K562 (cell line): ENCODE data around the gene ZNF581. TPM values are rescaled to one million over a fixed set of nuclear protein-coding genes. Genes with fewer than 3 reads are reported as not detected.

Experiments used
- ATAC-seq: fragments of 200-7000 bp; cut with Tn5 transposase; 3 replicates; pipeline ENCODE4 v1.9.1; 2020; ENCODE audit warnings: moderate library complexity
- BruUV-seq: library from RNA; stranded (reverse); fragments of 400-500 nt; replicated peaks from 2 replicates; lab custom pipeline; 2021; lab: Mats Ljungman, UMichigan
- CTCF ChIA-PET: fragments of 300-600 bp; formaldehyde crosslinking; extraction: SDS; loops from one replicate; lab custom pipeline; 2021; ENCODE audit warnings: low intra/inter-chr PET ratio; lab: Yijun Ruan, JAX
- POLR2A ChIA-PET: fragments of 300-600, 350-650 bp; sonication (Branson Sonifier 250); formaldehyde crosslinking; extraction: SDS; loops from one replicate; lab custom pipeline; 2021; ENCODE audit warnings: antibody characterized with exemption, inconsistent platforms; lab: Yijun Ruan, JAX
- DNase-seq, 4 experiments: peaks; one replicate each; pipeline versions ENCODE4 v3.0.0 to v3.0.0-alpha.2; 2011 to 2018; ENCODE audit warnings: low spot score in 3 of 4, mixed read lengths in 3 of 4; ENCODE audit errors: extremely low read depth in 1 of 4
- FAIRE-seq: peaks from 2 replicates; lab custom pipeline; 2011; peaks lifted over from hg19 to GRCh38; lab: Jason Lieb, UNC
- H2AFZ ChIP-seq: 2 replicates; pipeline ENCODE4 v1.6.0; 2011; ENCODE audit warnings: low read depth, low read length, control low read depth, inconsistent platforms
- H3K27ac ChIP-seq: fragments of 200-600 bp; 3 replicates; pipeline ENCODE4 v1.8.0; 2011; ENCODE audit warnings: low read depth, mild to moderate bottlenecking, control low read depth, inconsistent platforms, low read length, moderate library complexity, mixed read lengths; ENCODE audit errors: extremely low read depth
- H3K27me3 ChIP-seq, 2 experiments: fragments of 300-600 bp in 1 of 2; 2 replicates in 1 of 2; 3 replicates in 1 of 2; pipeline versions ENCODE4 v1.6.0 to v1.8.0; 2011; ENCODE audit warnings: inconsistent platforms in 2 of 2, low read length in 2 of 2, mild to moderate bottlenecking in 1 of 2, mixed read lengths in 1 of 2, moderate library complexity in 1 of 2; ENCODE audit not compliant: control insufficient read depth in 2 of 2, insufficient read depth in 2 of 2
- H3K36me3 ChIP-seq: fragments of 300-600 bp; 3 replicates; pipeline ENCODE4 v1.8.0; 2011; ENCODE audit warnings: mild to moderate bottlenecking, low read length, inconsistent platforms; ENCODE audit not compliant: control insufficient read depth, insufficient read depth
- H3K4me1 ChIP-seq, 2 experiments: fragments of 200-600 bp in 1 of 2; replicated peaks in 1 of 2; 2 replicates in 1 of 2; 3 replicates in 1 of 2; pipeline versions ENCODE4 v1.5.1 to v1.8.0; 2011; ENCODE audit warnings: inconsistent platforms in 2 of 2, low read length in 2 of 2, mild to moderate bottlenecking in 1 of 2, mixed read lengths in 1 of 2, moderate library complexity in 1 of 2; ENCODE audit not compliant: control insufficient read depth in 2 of 2, insufficient read depth in 2 of 2
- H3K4me2 ChIP-seq: 2 replicates; pipeline ENCODE4 v1.6.1; 2011; ENCODE audit warnings: low read length, control low read depth, inconsistent platforms, mixed read lengths; ENCODE audit not compliant: insufficient read depth
- H3K4me3 ChIP-seq: fragments of 200-600 bp; sonication (generic), shearing (Covaris generic); 2 replicates; pipeline ENCODE4 v1.5.1; 2016; ENCODE audit warnings: control low read depth, inconsistent platforms
- H3K79me2 ChIP-seq: fragments of 200-600 bp; 3 replicates; pipeline ENCODE4 v1.8.0; 2011; ENCODE audit warnings: low read length, inconsistent platforms; ENCODE audit not compliant: control insufficient read depth, insufficient read depth
- H3K9ac ChIP-seq, 2 experiments: 2 replicates each; pipeline versions ENCODE4 v1.6.0 to v1.6.1; 2011; ENCODE audit warnings: low read depth in 2 of 2, low read length in 2 of 2, control low read depth in 1 of 2, inconsistent platforms in 1 of 2, mild to moderate bottlenecking in 1 of 2, mixed read lengths in 1 of 2; ENCODE audit not compliant: insufficient read depth in 1 of 2
- H3K9me1 ChIP-seq: one replicate; pipeline ENCODE4 v1.6.0; 2011; ENCODE audit warnings: inconsistent platforms, mild to moderate bottlenecking, low read length, moderate library complexity; ENCODE audit not compliant: control insufficient read depth, insufficient read depth
- H3K9me3 ChIP-seq: replicated peaks from 2 replicates; pipeline ENCODE4 v1.5.1; 2011; ENCODE audit warnings: low read depth, low read length, inconsistent platforms; ENCODE audit not compliant: control insufficient read depth, insufficient read depth
- H4K20me1 ChIP-seq: replicated peaks from 2 replicates; pipeline ENCODE4 v1.6.1; 2011; ENCODE audit warnings: low read length, inconsistent platforms, mixed read lengths; ENCODE audit not compliant: control insufficient read depth, insufficient read depth
- PKNOX1 ChIP-seq: fragments of 450-650 bp; IDR thresholded peaks from 2 replicates; pipeline ENCODE4 v1.6.1; 2016
- RBFOX2 ChIP-seq: fragments of 200-400 bp; formaldehyde crosslinking; IDR thresholded peaks from 2 replicates; pipeline ENCODE4 v1.6.1; 2017; ENCODE audit warnings: low read depth, mild to moderate bottlenecking, low read length, moderate library complexity
- WGBS: fragments of 100-300 bp; shearing (Covaris generic); methylation state at CpG from one replicate; pipeline ENCODE4 v1.1.6; 2016; ENCODE audit warnings: low coverage, mixed read lengths; ENCODE audit not compliant: insufficient coverage; ENCODE audit errors: missing lambda C conversion rate; 5-methylcytosine and 5-hydroxymethylcytosine counted together
- in situ Hi-C: fragments of 300-500 bp; cut with MboI; formaldehyde crosslinking; loops from 4 replicates; pipeline ENCODE4 v1.15.0; 2018; ENCODE audit warnings: inconsistent platforms, mixed read lengths
- intact Hi-C: fragments of 100-400 bp; cut with micrococcal nuclease; formaldehyde crosslinking; loops from 2 replicates; pipeline ENCODE4 v1.14.2; 2022
- polyA plus RNA-seq, 8 experiments: library from polyadenylated mRNA; depleted of rRNA in 4 of 8; stranded (reverse) in 5 of 8; unstranded in 3 of 8; fragments of >200 nt; fragmentation: Nextera tagmentation in 2 of 8; fragmentation: Illumina TruSeq in 1 of 8; extraction: Ambion mirVana in 2 of 8; extraction: Trizol in 1 of 8; gene quantifications; 2 replicates each; pipeline versions ENCODE4 v1.2.1 to v1.2.3, GENCODE V29; 2011 to 2014; ENCODE audit warnings: inconsistent platforms in 1 of 8, missing spikeins in 1 of 8
- total RNA-seq, 7 experiments: library from RNA; depleted of rRNA in 6 of 7; stranded (reverse); fragments of >200 nt in 6 of 7; fragmentation: Illumina TruSeq in 2 of 7; extraction: Trizol in 2 of 7; gene quantifications; 2 replicates each; pipeline versions ENCODE4 v1.2.1 to v1.2.3, GENCODE V29; 2011 to 2021; ENCODE audit warnings: low replicate concordance in 1 of 7
- TF ChIP-seq, protein P1 (sequence below): sonication (generic); formaldehyde crosslinking; IDR thresholded peaks from 2 replicates; pipeline ENCODE4 v1.8.1; 2023; ENCODE audit warnings: mild to moderate bottlenecking, missing genetic modification reagents

Gene ZNF581
- total and polyA plus RNA-seq, 9 of the 15 experiments (the other 6 are each of a cell fraction or from before 2014, with no cell fraction given), result 2.4 to 39.4 (median 15.4) TPM

DNA sequence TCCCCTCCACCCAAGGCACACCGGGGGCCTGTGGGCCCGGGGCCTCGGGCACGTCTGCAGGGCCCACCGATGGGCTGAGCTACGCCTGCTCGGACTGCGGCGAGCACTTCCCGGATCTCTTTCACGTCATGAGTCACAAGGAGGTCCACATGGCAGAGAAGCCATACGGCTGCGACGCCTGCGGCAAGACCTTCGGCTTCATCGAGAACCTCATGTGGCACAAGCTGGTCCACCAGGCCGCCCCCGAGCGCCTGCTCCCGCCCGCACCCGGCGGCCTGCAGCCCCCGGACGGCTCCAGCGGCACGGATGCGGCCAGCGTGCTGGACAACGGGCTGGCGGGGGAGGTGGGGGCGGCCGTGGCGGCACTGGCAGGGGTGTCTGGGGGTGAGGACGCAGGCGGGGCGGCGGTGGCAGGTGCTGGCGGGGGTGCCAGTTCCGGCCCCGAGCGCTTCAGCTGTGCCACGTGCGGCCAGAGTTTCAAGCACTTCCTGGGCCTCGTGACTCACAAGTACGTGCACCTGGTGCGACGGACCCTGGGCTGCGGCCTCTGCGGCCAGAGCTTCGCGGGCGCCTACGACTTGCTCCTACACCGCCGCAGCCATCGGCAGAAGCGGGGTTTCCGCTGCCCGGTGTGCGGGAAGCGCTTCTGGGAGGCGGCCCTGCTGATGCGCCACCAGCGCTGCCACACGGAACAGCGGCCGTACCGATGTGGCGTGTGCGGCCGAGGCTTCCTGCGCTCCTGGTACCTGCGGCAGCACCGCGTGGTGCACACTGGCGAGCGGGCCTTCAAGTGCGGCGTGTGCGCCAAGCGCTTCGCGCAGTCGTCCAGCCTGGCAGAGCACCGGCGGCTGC lies 27.7 kb upstream of the ZNF581 start:
- Histone ChIP-seq H3K79me2 (peaks cover 6% of the 10 kb centered on the region; the same call in 1 of the 3 replicates), H4K20me1 (no peaks in the 10 kb centered on the region), H3K9me3 (no peaks in the 10 kb centered on the region), H3K4me3 (no peak overlapping the region), H3K27ac (no peak overlapping the region), H2AFZ (no peak overlapping the region), H3K36me3 (peaks cover 31% of the 10 kb centered on the region; the same call in 2 of the 3 replicates), H3K9ac (no peak overlapping the region), H3K4me1 (peaks cover 0 to 5% of the 10 kb centered on the region in 2 experiments; a peak in 2 of 5 replicates), H3K9me1 (no peaks in the 10 kb centered on the region), H3K27me3 (no peaks in the 10 kb centered on the region), H3K4me2 (no peak overlapping the region)
- POLR2A ChIA-PET, result interaction anchor here (0.5 to 1.7 kb wide), 3 partner anchors 11 to 315 kb away, joined by 3 to 6 read pairs (median 4); no protein-coding TSS in a partner anchor
- in situ Hi-C loops, result no loop called here
- BruUV-seq, result no TSS peak
- DNase-seq (no peak), FAIRE-seq (no peak), ATAC-seq (no peak)
- TF ChIP-seq, protein P1, sequence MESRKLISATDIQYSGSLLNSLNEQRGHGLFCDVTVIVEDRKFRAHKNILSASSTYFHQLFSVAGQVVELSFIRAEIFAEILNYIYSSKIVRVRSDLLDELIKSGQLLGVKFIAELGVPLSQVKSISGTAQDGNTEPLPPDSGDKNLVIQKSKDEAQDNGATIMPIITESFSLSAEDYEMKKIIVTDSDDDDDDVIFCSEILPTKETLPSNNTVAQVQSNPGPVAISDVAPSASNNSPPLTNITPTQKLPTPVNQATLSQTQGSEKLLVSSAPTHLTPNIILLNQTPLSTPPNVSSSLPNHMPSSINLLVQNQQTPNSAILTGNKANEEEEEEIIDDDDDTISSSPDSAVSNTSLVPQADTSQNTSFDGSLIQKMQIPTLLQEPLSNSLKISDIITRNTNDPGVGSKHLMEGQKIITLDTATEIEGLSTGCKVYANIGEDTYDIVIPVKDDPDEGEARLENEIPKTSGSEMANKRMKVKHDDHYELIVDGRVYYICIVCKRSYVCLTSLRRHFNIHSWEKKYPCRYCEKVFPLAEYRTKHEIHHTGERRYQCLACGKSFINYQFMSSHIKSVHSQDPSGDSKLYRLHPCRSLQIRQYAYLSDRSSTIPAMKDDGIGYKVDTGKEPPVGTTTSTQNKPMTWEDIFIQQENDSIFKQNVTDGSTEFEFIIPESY (CRISPR knock-in tag), result peak; percentile 94
- TF ChIP-seq RBFOX2 (0 out of 2 replicates have a peak, but pooled peaks have one; percentile 32), PKNOX1 (no peak)
- intact Hi-C loops, result no loop called here
- WGBS, result 96% methylated on average over 43 of the region's 88 CpGs
- CTCF ChIA-PET, result no interaction called here
